OCI-LY3 (cell line): Measurements from ENCODE around the gene S100P.

Source experiments
- H2AFZ ChIP-seq: fragments of 200-600, 300-600 bp; shearing (Covaris generic); 2 replicates; pipeline ENCODE4 v1.6.0; 2014; ENCODE audit warnings: antibody characterized with exemption, low read depth, low read length
- H3K27ac ChIP-seq: fragments of 200-600, 300-600 bp; sonication (generic); 2 replicates; pipeline ENCODE4 v1.5.1; 2014; ENCODE audit warnings: mild to moderate bottlenecking, low read length, moderate library complexity, mixed read lengths
- H3K27me3 ChIP-seq: fragments of 200-600, 300-600 bp; sonication (generic); 2 replicates; pipeline ENCODE4 v1.6.1; 2014; ENCODE audit warnings: low read depth, low read length, mixed read lengths
- H3K36me3 ChIP-seq: fragments of 200-600, 300-600 bp; sonication (generic); replicated peaks from 2 replicates; pipeline ENCODE3; 2014; ENCODE audit warnings: low read depth, low read length, mixed read lengths
- H3K4me1 ChIP-seq: fragments of 300-600, 200-600 bp; sonication (generic); 2 replicates; pipeline ENCODE4 v1.6.1; 2014; ENCODE audit warnings: low read length, mixed read lengths
- H3K4me2 ChIP-seq: fragments of 200-600, 300-600 bp; sonication (generic); 2 replicates; pipeline ENCODE4 v1.6.1; 2014; ENCODE audit warnings: low read length, mixed read lengths
- H3K4me3 ChIP-seq: fragments of 300-600, 200-600 bp; sonication (generic); 2 replicates; pipeline ENCODE4 v1.5.1; 2014; ENCODE audit warnings: antibody characterized with exemption, mild to moderate bottlenecking, low read length, moderate library complexity
- H3K79me2 ChIP-seq: fragments of 300-600, 200-600 bp; shearing (Covaris generic); 2 replicates; pipeline ENCODE4 v1.6.1; 2014; ENCODE audit warnings: mild to moderate bottlenecking, low read length, mixed read lengths
- H3K9ac ChIP-seq: fragments of 300-600, 200-600 bp; shearing (Covaris generic); 2 replicates; pipeline ENCODE4 v1.6.0; 2014; ENCODE audit warnings: mild to moderate bottlenecking, low read length, moderate library complexity
- H3K9me3 ChIP-seq: fragments of 200-600, 300-600 bp; shearing (Covaris generic); 2 replicates; pipeline ENCODE4 v1.6.1; 2014; ENCODE audit warnings: low read length, mixed read lengths; ENCODE audit not compliant: insufficient read depth
- H4K20me1 ChIP-seq: fragments of 200-600, 300-600 bp; sonication (generic); 2 replicates; pipeline ENCODE4 v1.6.1; 2016; ENCODE audit warnings: low read length, mixed read lengths; ENCODE audit not compliant: insufficient read depth
- CTCF ChIP-seq: fragments of 200-600, 300-600 bp; sonication (generic); IDR thresholded peaks from 2 replicates; pipeline ENCODE4 v1.5.1; 2014; ENCODE audit warnings: antibody characterized with exemption, low read length, low read depth
- EZH2phosphoT487 ChIP-seq: fragments of 200-600 bp; shearing (Covaris generic); IDR thresholded peaks from 2 replicates; pipeline ENCODE4 v1.6.1; 2018; ENCODE audit warnings: antibody characterized with exemption, mixed run types, low read depth

Gene S100P

GRCh38 chr4:6673660-6674499 lies 19.8 kb upstream of the S100P start:
- H3K4me2 ChIP-seq, result peak overlapping the region; percentile 85
- peaks cover 17% of the 10 kb centered on the region for H4K20me1 ChIP-seq
- peak overlapping the region; percentile 84 for H2AFZ ChIP-seq
- peaks cover 16% of the 10 kb centered on the region for H3K4me1 ChIP-seq
- H3K79me2 ChIP-seq, result peaks cover 39% of the 10 kb centered on the region
- no peaks in the 10 kb centered on the region for H3K9me3 ChIP-seq
- peaks cover 30% of the 10 kb centered on the region for H3K36me3 ChIP-seq
- peak overlapping the region; percentile 27 for H3K27ac ChIP-seq
- H3K27me3 ChIP-seq, result no peaks in the 10 kb centered on the region
- peak overlapping the region; percentile 87 for H3K4me3 ChIP-seq
- TF ChIP-seq EZH2phosphoT487 (no peak), CTCF (no peak)
- H3K9ac ChIP-seq, result peak overlapping the region; percentile 77

GRCh38 chr4:6674500-6675149 lies 19.1 kb upstream of the S100P start:
- peaks cover 16% of the 10 kb centered on the region for H3K4me1 ChIP-seq
- TF ChIP-seq EZH2phosphoT487 (no peak), CTCF (peak; percentile 41)
- peaks cover 39% of the 10 kb centered on the region for H3K79me2 ChIP-seq
- peak overlapping the region; percentile 85 for H3K4me2 ChIP-seq
- peak overlapping the region; percentile 77 for H3K9ac ChIP-seq
- no peaks in the 10 kb centered on the region for H3K9me3 ChIP-seq
- H3K27me3 ChIP-seq, result no peaks in the 10 kb centered on the region
- peaks cover 34% of the 10 kb centered on the region for H3K36me3 ChIP-seq
- H4K20me1 ChIP-seq, result peaks cover 17% of the 10 kb centered on the region
- peak overlapping the region; percentile 27 for H3K27ac ChIP-seq
- H3K4me3 ChIP-seq, result peak overlapping the region; percentile 87
- H2AFZ ChIP-seq, result no peak overlapping the region

- peaks cover 39% of the 10 kb centered on the region for H3K79me2 ChIP-seq
- no peak overlapping the region for H3K9ac ChIP-seq
- H4K20me1 ChIP-seq, result peaks cover 17% of the 10 kb centered on the region
- no peak overlapping the region for H3K4me2 ChIP-seq
- H3K27me3 ChIP-seq, result no peaks in the 10 kb centered on the region
- no peak overlapping the region for H3K27ac ChIP-seq
- H2AFZ ChIP-seq, result no peak overlapping the region
- H3K4me1 ChIP-seq, result peaks cover 16% of the 10 kb centered on the region
- H3K36me3 ChIP-seq, result peaks cover 39% of the 10 kb centered on the region
- no peak overlapping the region for H3K4me3 ChIP-seq
- H3K9me3 ChIP-seq, result no peaks in the 10 kb centered on the region
- TF ChIP-seq CTCF (no peak), EZH2phosphoT487 (no peak)
These were observed 16.7 kb upstream of the S100P start for GRCh38 chr4:6676722-6677558.
